ENCODE data around the gene INHBE. TPM values are rescaled to one million over a fixed set of nuclear protein-coding genes. Genes with fewer than 3 reads are reported as not detected.
"Not testable (repeated sequence)": the region's sequence is repeated elsewhere in the genome, so short reads cannot be mapped to it uniquely, and the experiment has no call there.

The INHBE gene
- total RNA-seq, 1 experiment from 2014 or later, result 14.3 TPM

DNA sequence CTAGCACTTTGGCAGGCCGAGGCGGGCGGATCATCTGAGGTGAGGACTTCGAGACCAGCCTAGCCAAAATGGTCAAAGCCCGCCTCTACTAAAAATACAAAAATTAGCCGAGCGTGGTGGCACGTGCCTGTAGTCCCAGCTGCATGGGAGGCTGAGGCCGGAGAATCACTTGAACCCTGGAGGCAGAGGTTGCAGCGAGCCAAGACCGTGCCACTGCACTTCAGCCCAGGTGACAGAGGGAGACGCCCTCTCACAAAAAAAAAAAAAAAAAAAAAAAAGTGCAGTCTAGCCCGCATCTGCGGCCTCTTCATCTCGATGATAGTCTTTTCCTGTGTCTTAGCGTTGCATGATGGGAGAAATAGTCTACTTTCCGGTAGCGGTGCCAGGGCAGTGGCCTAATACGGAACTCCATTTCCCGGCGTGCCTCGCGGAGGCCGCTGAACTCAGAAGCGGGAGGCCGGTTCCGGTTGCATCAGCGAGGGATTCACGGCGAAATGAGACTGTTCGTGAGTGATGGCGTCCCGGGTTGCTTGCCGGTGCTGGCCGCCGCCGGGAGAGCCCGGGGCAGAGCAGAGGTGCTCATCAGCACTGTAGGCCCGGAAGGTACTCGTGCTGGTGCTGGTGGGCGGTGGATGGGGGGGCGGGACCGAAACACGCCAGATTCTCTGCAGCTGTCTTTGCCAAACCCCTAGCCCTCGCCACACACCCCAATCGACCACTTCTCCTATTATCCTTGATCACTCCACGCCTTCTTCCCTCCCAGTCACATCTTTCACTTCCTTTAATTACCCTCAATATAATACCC lies 32.7 kb downstream of the INHBE start, which contains the start of gene MARS1:
Gene MARS1 (plus strand): TSS at position 472 of the 805 bp plus-strand sequence. CDS start 23 bp downstream, at position 495.
- peak; percentile 99 for DNase-seq
- H3K4me3 ChIP-seq (ENCODE audit: low read length), result peak within 1 kb of the TSS; percentile 93
- H3K27ac ChIP-seq (ENCODE audit: low read length), result peak within 1 kb of the TSS; percentile 70; the same call in 1 of the 2 replicates
- H3K79me2 ChIP-seq (ENCODE audit: low read length), result peaks cover 26% of the 10 kb centered on the region
- no peaks in the 10 kb centered on the region for H3K9me3 ChIP-seq (ENCODE audit: low read length)
- 0 out of 2 replicates have a peak within 1 kb of the TSS, but pooled peaks have one; percentile 21 for H2AFZ ChIP-seq (ENCODE audit: low read length)
- peaks cover 33% of the 10 kb centered on the region for H3K36me3 ChIP-seq (ENCODE audit: insufficient read depth, low read length)
- peaks cover 8% of the 10 kb centered on the region; the same call in 1 of the 2 replicates for H4K20me1 ChIP-seq (ENCODE audit: insufficient read depth, low read depth, low read length)
- H3K27me3 ChIP-seq (ENCODE audit: low read length), result no peaks in the 10 kb centered on the region
- H3K9me2 ChIP-seq (replicated peaks; ENCODE audit: insufficient read depth, low read length), result no peaks in the 10 kb centered on the region
- peaks cover 14% of the 10 kb centered on the region for H3K4me1 ChIP-seq (ENCODE audit: low read length)
- H3K4me2 ChIP-seq (ENCODE audit: low read depth, low read length, poor library complexity, severe bottlenecking), result peak within 1 kb of the TSS; percentile 83
- H3K9ac ChIP-seq (ENCODE audit: low read length), result peak within 1 kb of the TSS; percentile 89

DNA sequence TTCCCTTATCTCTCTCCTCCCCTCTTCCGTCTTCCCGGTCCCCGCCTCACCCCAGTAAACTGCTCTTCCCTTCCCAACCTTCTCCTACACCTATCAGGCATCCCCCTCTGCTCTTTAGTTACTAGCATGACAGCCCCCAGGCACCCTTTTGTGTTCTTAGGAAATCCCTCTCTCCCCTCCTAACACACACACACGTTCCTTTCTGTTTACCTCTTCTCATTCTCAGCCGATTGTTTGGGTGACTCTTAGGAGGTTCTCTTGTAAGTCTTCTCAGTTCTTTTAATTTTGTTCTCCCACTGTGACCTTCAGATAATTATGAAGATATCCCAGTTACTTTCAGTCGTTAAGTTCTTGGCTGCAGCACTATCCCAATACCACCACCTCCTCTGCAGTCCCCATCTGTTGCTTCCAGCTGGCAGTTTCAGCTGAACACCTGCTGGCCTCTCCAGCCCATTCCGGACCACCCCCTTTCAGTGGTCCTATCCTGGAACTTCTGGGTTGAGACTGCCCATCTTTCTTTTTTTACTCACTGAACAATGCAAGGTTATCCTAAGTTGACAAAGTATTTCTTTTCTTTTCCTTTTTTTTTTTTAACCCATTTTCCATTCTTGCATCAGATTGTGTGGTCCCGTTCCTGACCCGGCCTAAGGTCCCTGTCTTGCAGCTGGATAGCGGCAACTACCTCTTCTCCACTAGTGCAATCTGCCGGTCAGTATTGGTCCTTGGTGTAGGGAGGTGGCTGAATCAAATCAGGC lies 33.5 kb downstream of the INHBE start:
- H3K27me3 ChIP-seq (ENCODE audit: low read length), result no peaks in the 10 kb centered on the region
- DNase-seq, result no peak
- H2AFZ ChIP-seq (ENCODE audit: low read length), result no peak overlapping the region

DNA sequence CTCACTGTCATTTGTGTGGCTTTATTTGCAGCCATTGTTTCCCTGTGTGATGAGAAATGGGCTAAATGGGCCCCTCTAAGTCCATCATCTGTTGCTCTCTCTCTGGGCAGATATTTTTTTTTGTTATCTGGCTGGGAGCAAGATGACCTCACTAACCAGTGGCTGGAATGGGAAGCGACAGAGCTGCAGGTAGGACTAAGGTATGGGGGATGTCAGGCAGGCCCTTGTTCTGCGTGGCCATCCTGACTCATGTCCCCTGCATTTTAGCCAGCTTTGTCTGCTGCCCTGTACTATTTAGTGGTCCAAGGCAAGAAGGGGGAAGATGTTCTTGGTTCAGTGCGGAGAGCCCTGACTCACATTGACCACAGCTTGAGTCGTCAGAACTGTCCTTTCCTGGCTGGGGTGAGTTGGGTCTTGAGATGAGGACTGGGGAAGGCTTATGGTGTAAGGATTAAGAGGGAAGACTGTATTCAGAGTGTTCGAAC lies 34.1 kb downstream of the INHBE start:
- no peaks in the 10 kb centered on the region for H3K9me2 ChIP-seq (replicated peaks; ENCODE audit: insufficient read depth, low read length)
- H3K4me2 ChIP-seq (ENCODE audit: low read depth, low read length, poor library complexity, severe bottlenecking), result peak overlapping the region; percentile 83
- DNase-seq, result no peak
- peaks cover 8% of the 10 kb centered on the region; the same call in 1 of the 2 replicates for H4K20me1 ChIP-seq (ENCODE audit: insufficient read depth, low read depth, low read length)
- H3K4me3 ChIP-seq (ENCODE audit: low read length), result peak overlapping the region; percentile 93
- peak overlapping the region; percentile 89 for H3K9ac ChIP-seq (ENCODE audit: low read length)
- H3K4me1 ChIP-seq (ENCODE audit: low read length), result peaks cover 14% of the 10 kb centered on the region
- H2AFZ ChIP-seq (ENCODE audit: low read length), result no peak overlapping the region
- H3K79me2 ChIP-seq (ENCODE audit: low read length), result peaks cover 26% of the 10 kb centered on the region
- peaks cover 38% of the 10 kb centered on the region for H3K36me3 ChIP-seq (ENCODE audit: insufficient read depth, low read length)
- H3K27ac ChIP-seq (ENCODE audit: low read length), result peak overlapping the region; percentile 70; the same call in 1 of the 2 replicates
- no peaks in the 10 kb centered on the region for H3K9me3 ChIP-seq (ENCODE audit: low read length)
- H3K27me3 ChIP-seq (ENCODE audit: low read length), result no peaks in the 10 kb centered on the region

More for the DNA sequence above, 33.5 kb downstream of the INHBE start:
- H3K79me2 ChIP-seq (ENCODE audit: low read length), result peaks cover 26% of the 10 kb centered on the region
- H4K20me1 ChIP-seq (ENCODE audit: insufficient read depth, low read depth, low read length), result peaks cover 8% of the 10 kb centered on the region; the same call in 1 of the 2 replicates
- H3K4me1 ChIP-seq (ENCODE audit: low read length), result peaks cover 14% of the 10 kb centered on the region
- H3K27ac ChIP-seq (ENCODE audit: low read length), result peak overlapping the region; percentile 70; the same call in 1 of the 2 replicates
- H3K9me2 ChIP-seq (replicated peaks; ENCODE audit: insufficient read depth, low read length), result no peaks in the 10 kb centered on the region
- no peaks in the 10 kb centered on the region for H3K9me3 ChIP-seq (ENCODE audit: low read length)
- H3K4me2 ChIP-seq (ENCODE audit: low read depth, low read length, poor library complexity, severe bottlenecking), result peak overlapping the region; percentile 83
- peak overlapping the region; percentile 89 for H3K9ac ChIP-seq (ENCODE audit: low read length)
- H3K4me3 ChIP-seq (ENCODE audit: low read length), result peak overlapping the region; percentile 93
- H3K36me3 ChIP-seq (ENCODE audit: insufficient read depth, low read length), result peaks cover 35% of the 10 kb centered on the region

DNA sequence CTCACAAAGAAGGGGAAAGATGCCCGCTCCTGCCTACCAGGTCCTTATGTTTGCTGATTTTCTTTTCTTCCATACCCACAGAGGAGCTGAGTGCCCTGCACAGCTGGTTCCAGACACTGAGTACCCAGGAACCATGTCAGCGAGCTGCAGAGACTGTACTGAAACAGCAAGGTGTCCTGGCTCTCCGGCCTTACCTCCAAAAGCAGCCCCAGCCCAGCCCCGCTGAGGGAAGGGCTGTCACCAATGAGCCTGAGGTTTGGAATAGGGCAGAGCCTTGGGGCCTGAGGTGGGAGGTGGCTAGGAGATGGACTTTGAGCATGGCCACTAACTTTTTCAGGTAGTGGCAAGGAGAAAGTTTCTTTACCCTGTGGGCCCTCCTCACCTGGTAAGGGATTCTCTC lies 35.0 kb downstream of the INHBE start:
- DNase-seq, result no peak
- H3K9me2 ChIP-seq (replicated peaks; ENCODE audit: insufficient read depth, low read length), result no peaks in the 10 kb centered on the region
- H3K4me2 ChIP-seq (ENCODE audit: low read depth, low read length, poor library complexity, severe bottlenecking), result no peak overlapping the region
- no peak overlapping the region for H2AFZ ChIP-seq (ENCODE audit: low read length)
- H3K4me3 ChIP-seq (ENCODE audit: low read length), result no peak overlapping the region
- H3K9me3 ChIP-seq (ENCODE audit: low read length), result no peaks in the 10 kb centered on the region
- H3K27me3 ChIP-seq (ENCODE audit: low read length), result no peaks in the 10 kb centered on the region
- peaks cover 8% of the 10 kb centered on the region; the same call in 1 of the 2 replicates for H4K20me1 ChIP-seq (ENCODE audit: insufficient read depth, low read depth, low read length)
- H3K36me3 ChIP-seq (ENCODE audit: insufficient read depth, low read length), result peaks cover 38% of the 10 kb centered on the region
- peaks cover 26% of the 10 kb centered on the region for H3K79me2 ChIP-seq (ENCODE audit: low read length)
- H3K4me1 ChIP-seq (ENCODE audit: low read length), result peaks cover 14% of the 10 kb centered on the region
- no peak overlapping the region for H3K27ac ChIP-seq (ENCODE audit: low read length)
- no peak overlapping the region for H3K9ac ChIP-seq (ENCODE audit: low read length)

GRCh38 chr12:57491393-57492280 lies 36.5 kb downstream of the INHBE start:
- Histone ChIP-seq H3K9me3 (ENCODE audit: low read length) (no peaks in the 10 kb centered on the region), H3K9me2 (replicated peaks; ENCODE audit: insufficient read depth, low read length) (no peaks in the 10 kb centered on the region), H3K4me2 (ENCODE audit: low read depth, low read length, poor library complexity, severe bottlenecking) (no peak overlapping the region), H3K36me3 (ENCODE audit: insufficient read depth, low read length) (peaks cover 38% of the 10 kb centered on the region), H2AFZ (ENCODE audit: low read length) (no peak overlapping the region), H3K27me3 (ENCODE audit: low read length) (no peaks in the 10 kb centered on the region), H3K4me1 (ENCODE audit: low read length) (peaks cover 14% of the 10 kb centered on the region), H4K20me1 (ENCODE audit: insufficient read depth, low read depth, low read length) (peaks cover 8% of the 10 kb centered on the region; the same call in 1 of the 2 replicates), H3K79me2 (ENCODE audit: low read length) (peaks cover 26% of the 10 kb centered on the region), H3K4me3 (ENCODE audit: low read length) (no peak overlapping the region), H3K9ac (ENCODE audit: low read length) (no peak overlapping the region), H3K27ac (ENCODE audit: low read length) (no peak overlapping the region)
- DNase-seq, result no peak

DNA sequence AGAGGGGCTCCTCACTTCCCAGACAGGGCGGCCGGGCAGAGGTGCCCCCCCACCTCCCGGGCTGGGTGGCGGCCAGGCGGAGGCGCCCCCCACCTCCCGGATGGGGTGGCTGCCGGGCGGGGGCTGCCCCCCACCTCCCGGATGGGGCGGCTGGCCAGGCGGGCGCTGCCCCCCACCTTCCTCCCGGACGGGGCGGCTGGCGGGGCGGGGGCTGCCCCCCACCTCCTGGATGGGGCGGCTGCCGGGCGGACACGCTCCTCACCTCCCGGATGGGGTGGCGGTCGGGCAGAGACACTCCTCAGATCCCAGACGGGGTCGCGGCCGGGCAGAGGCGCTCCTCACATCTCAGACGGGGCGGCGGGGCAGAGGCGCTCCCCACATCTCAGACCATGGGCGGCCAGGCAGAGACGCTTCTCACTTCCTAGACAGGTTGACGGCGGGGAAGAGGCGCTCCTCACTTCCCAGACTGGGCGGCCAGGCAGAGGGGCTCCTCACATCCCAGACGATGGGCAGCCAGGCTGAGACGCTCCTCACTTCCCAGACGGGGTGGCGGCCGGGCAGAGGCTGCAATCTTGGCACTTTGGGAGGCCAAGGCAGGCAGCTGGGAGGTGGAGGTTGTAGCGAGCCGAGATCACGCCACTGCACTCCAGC lies 40.1 kb downstream of the INHBE start:
- H3K4me3 ChIP-seq (ENCODE audit: low read length); H2AFZ ChIP-seq (ENCODE audit: low read length); H3K9me3 ChIP-seq (ENCODE audit: low read length); H3K4me2 ChIP-seq (ENCODE audit: low read depth, low read length, poor library complexity, severe bottlenecking); H4K20me1 ChIP-seq (ENCODE audit: insufficient read depth, low read depth, low read length); H3K9me2 ChIP-seq (replicated peaks; ENCODE audit: insufficient read depth, low read length); H3K4me1 ChIP-seq (ENCODE audit: low read length); H3K27me3 ChIP-seq (ENCODE audit: low read length); DNase-seq; H3K9ac ChIP-seq (ENCODE audit: low read length); H3K27ac ChIP-seq (ENCODE audit: low read length); H3K79me2 ChIP-seq (ENCODE audit: low read length): not testable (repeated sequence)
- H3K36me3 ChIP-seq (ENCODE audit: insufficient read depth, low read length), result peaks cover 46% of the 10 kb centered on the region

GRCh38 chr12:57496822-57497221 lies 41.7 kb downstream of the INHBE start:
- Histone ChIP-seq H2AFZ (ENCODE audit: low read length) (no peak overlapping the region), H4K20me1 (ENCODE audit: insufficient read depth, low read depth, low read length) (no peaks in the 10 kb centered on the region), H3K27me3 (ENCODE audit: low read length) (no peaks in the 10 kb centered on the region), H3K4me1 (ENCODE audit: low read length) (no peaks in the 10 kb centered on the region), H3K79me2 (ENCODE audit: low read length) (no peaks in the 10 kb centered on the region; the same call in 1 of the 2 replicates), H3K9me3 (ENCODE audit: low read length) (no peaks in the 10 kb centered on the region), H3K9me2 (replicated peaks; ENCODE audit: insufficient read depth, low read length) (no peaks in the 10 kb centered on the region), H3K9ac (ENCODE audit: low read length) (no peak overlapping the region), H3K4me3 (ENCODE audit: low read length) (no peak overlapping the region), H3K4me2 (ENCODE audit: low read depth, low read length, poor library complexity, severe bottlenecking) (no peak overlapping the region), H3K36me3 (ENCODE audit: insufficient read depth, low read length) (peaks cover 48% of the 10 kb centered on the region), H3K27ac (ENCODE audit: low read length) (no peak overlapping the region)
- DNase-seq, result no peak
